ENCODE measurements around the gene CBFA2T2. TPM values are rescaled to one million over a fixed set of nuclear protein-coding genes. Genes with fewer than 3 reads are reported as not detected.

CBFA2T2 gene
- total and polyA plus RNA-seq, 2 donors (not counting 3 experiments of a cell fraction or from before 2014, with no cell fraction given), result 10.7 to 12.1 TPM

DNA sequence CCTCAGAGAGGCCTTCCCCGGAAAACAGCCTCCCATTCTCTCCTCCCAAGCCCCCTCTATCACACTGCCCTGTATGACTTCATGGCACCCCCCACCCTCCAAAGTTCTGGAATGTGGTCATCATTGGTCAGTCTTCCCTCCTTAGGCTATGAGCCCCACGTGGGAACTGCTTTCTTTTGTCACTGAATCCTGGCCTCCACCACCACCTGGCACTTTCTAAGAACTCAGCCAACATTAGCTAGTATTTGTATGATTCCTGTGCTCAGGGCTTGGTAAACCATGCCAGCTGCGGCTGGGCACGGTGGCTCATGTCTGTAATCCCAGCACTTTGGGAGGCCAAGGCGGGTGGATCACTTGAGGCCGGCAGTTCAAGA lies 204.7 kb downstream of the CBFA2T2 start:
- no peak overlapping the region for H2AFZ ChIP-seq (ENCODE audit: low read depth, low read length)
- BruUV-seq (replicated peaks), result no TSS peak
- no peaks in the 10 kb centered on the region for H3K9me3 ChIP-seq (replicated peaks; ENCODE audit: control insufficient read depth, insufficient read depth, low read length)
- no peaks in the 10 kb centered on the region for H3K36me3 ChIP-seq (ENCODE audit: control insufficient read depth in 2 of 2, extremely low read depth in 1 of 2, insufficient read depth in 2 of 2, low read length in 2 of 2)
- no peaks in the 10 kb centered on the region for H4K20me1 ChIP-seq (replicated peaks; ENCODE audit: control insufficient read depth, extremely low read depth, insufficient read depth, low read length)
- no peak overlapping the region for H3K27ac ChIP-seq (ENCODE audit: insufficient read depth, low read depth, low read length)
- H3K9ac ChIP-seq (replicated peaks; ENCODE audit: extremely low read depth, insufficient read depth, low read length), result no peak overlapping the region
- CTCF ChIA-PET, result interaction anchor here (0.7 to 1.3 kb wide), 2 partner anchors 10 to 14 kb away, joined by 3 read pairs; no protein-coding TSS in a partner anchor
- no peak overlapping the region for H3K4me2 ChIP-seq (ENCODE audit: insufficient read depth, low read length)
- intact Hi-C loops (cut with micrococcal nuclease) (no loop called here), dilution Hi-C loops (cut with MboI; ENCODE audit: extremely low pct_ligation_motif_present, low sequenced_read_pairs) (no loop called here)
- FAIRE-seq, result no peak
- H3K4me1 ChIP-seq (ENCODE audit: control insufficient read depth, extremely low read depth, insufficient read depth, low read length), result peaks cover 5% of the 10 kb centered on the region
- no peaks in the 10 kb centered on the region for H3K27me3 ChIP-seq (ENCODE audit: control insufficient read depth in 2 of 2, insufficient read depth in 2 of 2, low read length in 2 of 2)
- H3K9me1 ChIP-seq (replicated peaks; ENCODE audit: control insufficient read depth, extremely low read depth, insufficient read depth, low read length), result no peaks in the 10 kb centered on the region
- POLR2A ChIA-PET, result no interaction called here
- DNase-seq (ENCODE audit: low read depth, low spot score), result no peak
- H3K4me3 ChIP-seq (replicated peaks in 1 of 3; ENCODE audit: insufficient read depth in 1 of 3, low read depth in 1 of 3, low read length in 3 of 3), result no peak overlapping the region
- no peak for TF ChIP-seq POLR2AphosphoS5 (IDR thresholded peaks at IDR 0.05; ENCODE audit: insufficient read depth, low read depth, low read length)
- TF ChIP-seq, protein P1, sequence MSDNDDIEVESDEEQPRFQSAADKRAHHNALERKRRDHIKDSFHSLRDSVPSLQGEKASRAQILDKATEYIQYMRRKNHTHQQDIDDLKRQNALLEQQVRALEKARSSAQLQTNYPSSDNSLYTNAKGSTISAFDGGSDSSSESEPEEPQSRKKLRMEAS (IDR thresholded peaks at IDR 0.05; ENCODE audit: insufficient read depth, insufficient read length), result no peak
- no peak for TF ChIP-seq GATA2 (IDR thresholded peaks at IDR 0.05; ENCODE audit: insufficient read depth, insufficient read length, low read depth, low read length)
- no peak for TF ChIP-seq EZH2 (IDR thresholded peaks at IDR 0.05; ENCODE audit: borderline replicate concordance, low read depth, low read length, severe bottlenecking)
- no peak for TF ChIP-seq JUN (IDR thresholded peaks at IDR 0.05; ENCODE audit: borderline replicate concordance, insufficient read depth, insufficient read length, low read depth)
- no peak for TF ChIP-seq MYC (IDR thresholded peaks at IDR 0.05; ENCODE audit: low read depth, low read length)
- TF ChIP-seq, protein P2, sequence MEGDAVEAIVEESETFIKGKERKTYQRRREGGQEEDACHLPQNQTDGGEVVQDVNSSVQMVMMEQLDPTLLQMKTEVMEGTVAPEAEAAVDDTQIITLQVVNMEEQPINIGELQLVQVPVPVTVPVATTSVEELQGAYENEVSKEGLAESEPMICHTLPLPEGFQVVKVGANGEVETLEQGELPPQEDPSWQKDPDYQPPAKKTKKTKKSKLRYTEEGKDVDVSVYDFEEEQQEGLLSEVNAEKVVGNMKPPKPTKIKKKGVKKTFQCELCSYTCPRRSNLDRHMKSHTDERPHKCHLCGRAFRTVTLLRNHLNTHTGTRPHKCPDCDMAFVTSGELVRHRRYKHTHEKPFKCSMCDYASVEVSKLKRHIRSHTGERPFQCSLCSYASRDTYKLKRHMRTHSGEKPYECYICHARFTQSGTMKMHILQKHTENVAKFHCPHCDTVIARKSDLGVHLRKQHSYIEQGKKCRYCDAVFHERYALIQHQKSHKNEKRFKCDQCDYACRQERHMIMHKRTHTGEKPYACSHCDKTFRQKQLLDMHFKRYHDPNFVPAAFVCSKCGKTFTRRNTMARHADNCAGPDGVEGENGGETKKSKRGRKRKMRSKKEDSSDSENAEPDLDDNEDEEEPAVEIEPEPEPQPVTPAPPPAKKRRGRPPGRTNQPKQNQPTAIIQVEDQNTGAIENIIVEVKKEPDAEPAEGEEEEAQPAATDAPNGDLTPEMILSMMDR (IDR thresholded peaks at IDR 0.05; ENCODE audit: extremely low read depth in 1 of 2, insufficient read depth in 1 of 2, low read depth in 1 of 2, low read length in 2 of 2), result no peak
- TF ChIP-seq FOS (IDR thresholded peaks at IDR 0.05; ENCODE audit: borderline replicate concordance, insufficient read depth, low read length), result no peak
- TF ChIP-seq POLR2A (IDR thresholded peaks at IDR 0.05; ENCODE audit: low read depth, low read length), result no peak
- no peaks in the 10 kb centered on the region for H3K79me2 ChIP-seq (ENCODE audit: control insufficient read depth, insufficient read depth, low read length)
